Measurements from ENCODE around the gene ACP2.

DNA sequence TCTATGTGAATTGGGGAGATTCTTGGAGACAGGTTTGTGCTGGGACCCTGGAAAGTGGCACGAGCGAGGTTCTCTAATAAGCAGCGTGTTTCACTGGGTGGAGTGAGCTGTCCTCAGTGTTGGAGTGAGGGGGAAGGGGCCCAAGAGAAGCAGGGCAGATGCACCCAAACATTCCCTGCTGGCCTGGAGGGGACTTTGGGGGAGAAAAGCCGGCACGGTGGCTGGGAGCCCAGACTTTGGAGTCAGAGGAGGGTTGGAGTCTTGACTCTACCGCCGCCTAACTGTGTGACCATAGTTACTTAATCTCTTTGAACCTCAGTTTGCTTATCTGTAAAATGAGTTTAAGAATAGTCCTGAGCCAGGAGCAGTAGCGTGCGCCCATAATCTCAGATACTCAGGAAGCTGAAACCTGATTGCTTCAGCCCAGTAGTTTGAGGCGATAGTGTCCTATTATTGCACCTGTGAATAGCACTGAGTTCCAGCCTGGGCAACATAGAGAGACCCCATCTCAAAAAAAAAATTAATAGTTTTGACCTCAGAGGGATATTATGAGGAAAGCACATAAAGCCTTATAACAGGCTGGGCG is 9.8 kb upstream of the ACP2 start:
- TF ChIP-seq, protein P1, sequence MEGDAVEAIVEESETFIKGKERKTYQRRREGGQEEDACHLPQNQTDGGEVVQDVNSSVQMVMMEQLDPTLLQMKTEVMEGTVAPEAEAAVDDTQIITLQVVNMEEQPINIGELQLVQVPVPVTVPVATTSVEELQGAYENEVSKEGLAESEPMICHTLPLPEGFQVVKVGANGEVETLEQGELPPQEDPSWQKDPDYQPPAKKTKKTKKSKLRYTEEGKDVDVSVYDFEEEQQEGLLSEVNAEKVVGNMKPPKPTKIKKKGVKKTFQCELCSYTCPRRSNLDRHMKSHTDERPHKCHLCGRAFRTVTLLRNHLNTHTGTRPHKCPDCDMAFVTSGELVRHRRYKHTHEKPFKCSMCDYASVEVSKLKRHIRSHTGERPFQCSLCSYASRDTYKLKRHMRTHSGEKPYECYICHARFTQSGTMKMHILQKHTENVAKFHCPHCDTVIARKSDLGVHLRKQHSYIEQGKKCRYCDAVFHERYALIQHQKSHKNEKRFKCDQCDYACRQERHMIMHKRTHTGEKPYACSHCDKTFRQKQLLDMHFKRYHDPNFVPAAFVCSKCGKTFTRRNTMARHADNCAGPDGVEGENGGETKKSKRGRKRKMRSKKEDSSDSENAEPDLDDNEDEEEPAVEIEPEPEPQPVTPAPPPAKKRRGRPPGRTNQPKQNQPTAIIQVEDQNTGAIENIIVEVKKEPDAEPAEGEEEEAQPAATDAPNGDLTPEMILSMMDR (IDR thresholded peaks at IDR 0.05) = no peak
- TF ChIP-seq POLR2A (IDR thresholded peaks at IDR 0.05) = no peak
